ENCODE data around the gene ZBTB39. TPM values are rescaled to one million over a fixed set of nuclear protein-coding genes. Genes with fewer than 3 reads are reported as not detected.

The ZBTB39 gene
- polyA plus RNA-seq, 1 donor from 2014 or later: 6.4 TPM

DNA sequence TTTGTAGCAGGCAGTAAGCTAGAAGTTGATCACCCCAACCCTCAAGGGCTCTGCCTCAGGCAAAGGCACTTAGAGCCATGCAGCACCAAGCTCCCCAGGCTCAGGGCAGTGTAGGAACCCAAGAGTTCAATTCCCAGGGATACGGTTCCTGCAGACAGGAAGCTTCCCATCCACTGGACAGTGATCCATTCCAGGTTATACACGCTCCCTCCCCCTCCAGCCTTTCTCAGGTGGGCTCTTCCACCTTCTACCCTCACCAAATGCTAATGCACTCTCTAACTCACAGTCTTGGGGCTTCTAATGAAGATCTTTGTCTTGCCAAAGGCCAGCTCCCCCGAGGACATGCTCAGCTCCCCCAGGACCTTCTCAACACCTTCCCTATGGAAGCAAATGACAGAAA, 30.9 kb upstream of the ZBTB39 start:
- Histone ChIP-seq H3K27ac (ENCODE audit: low read length) (no peak overlapping the region), H2AFZ (ENCODE audit: low read depth, low read length) (no peak overlapping the region), H3K36me3 (ENCODE audit: insufficient read depth, low read length) (no peaks in the 10 kb centered on the region), H3K9me2 (ENCODE audit: insufficient read depth, low read length) (no peaks in the 10 kb centered on the region), H3F3A (ENCODE audit: insufficient read depth, low read length, poor library complexity, severe bottlenecking) (no peaks in the 10 kb centered on the region), H3K4me3 (ENCODE audit: low read length) (no peak overlapping the region), H3K4me2 (ENCODE audit: low read length) (no peak overlapping the region), H3K79me2 (replicated peaks; ENCODE audit: insufficient read depth, low read length) (no peaks in the 10 kb centered on the region), H3K27me3 (ENCODE audit: insufficient read depth, low read depth, low read length) (no peaks in the 10 kb centered on the region), H3K9ac (ENCODE audit: low read length) (no peak overlapping the region), H3K9me3 (ENCODE audit: low read length) (no peaks in the 10 kb centered on the region), H4K20me1 (ENCODE audit: insufficient read depth) (no peaks in the 10 kb centered on the region)
- no peak for TF ChIP-seq SMC3 (conservative IDR thresholded peaks at IDR 0.05; ENCODE audit: poor library complexity)
- no peak for TF ChIP-seq POLR2AphosphoS5 (IDR thresholded peaks at IDR 0.05)
- TF ChIP-seq RAD21 (conservative IDR thresholded peaks at IDR 0.05): no peak
- TF ChIP-seq TAF1 (IDR thresholded peaks at IDR 0.05; ENCODE audit: low read depth): no peak
- no peak for TF ChIP-seq EZH2 (IDR thresholded peaks at IDR 0.05; ENCODE audit: borderline replicate concordance, insufficient read depth, low read length, poor library complexity, severe bottlenecking)
- TF ChIP-seq MXI1 (conservative IDR thresholded peaks at IDR 0.05; ENCODE audit: poor library complexity, severe bottlenecking): no peak
- TF ChIP-seq, protein P1, sequence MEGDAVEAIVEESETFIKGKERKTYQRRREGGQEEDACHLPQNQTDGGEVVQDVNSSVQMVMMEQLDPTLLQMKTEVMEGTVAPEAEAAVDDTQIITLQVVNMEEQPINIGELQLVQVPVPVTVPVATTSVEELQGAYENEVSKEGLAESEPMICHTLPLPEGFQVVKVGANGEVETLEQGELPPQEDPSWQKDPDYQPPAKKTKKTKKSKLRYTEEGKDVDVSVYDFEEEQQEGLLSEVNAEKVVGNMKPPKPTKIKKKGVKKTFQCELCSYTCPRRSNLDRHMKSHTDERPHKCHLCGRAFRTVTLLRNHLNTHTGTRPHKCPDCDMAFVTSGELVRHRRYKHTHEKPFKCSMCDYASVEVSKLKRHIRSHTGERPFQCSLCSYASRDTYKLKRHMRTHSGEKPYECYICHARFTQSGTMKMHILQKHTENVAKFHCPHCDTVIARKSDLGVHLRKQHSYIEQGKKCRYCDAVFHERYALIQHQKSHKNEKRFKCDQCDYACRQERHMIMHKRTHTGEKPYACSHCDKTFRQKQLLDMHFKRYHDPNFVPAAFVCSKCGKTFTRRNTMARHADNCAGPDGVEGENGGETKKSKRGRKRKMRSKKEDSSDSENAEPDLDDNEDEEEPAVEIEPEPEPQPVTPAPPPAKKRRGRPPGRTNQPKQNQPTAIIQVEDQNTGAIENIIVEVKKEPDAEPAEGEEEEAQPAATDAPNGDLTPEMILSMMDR (IDR thresholded peaks at IDR 0.05; ENCODE audit: poor library complexity, severe bottlenecking): no peak
- TF ChIP-seq, protein P2, sequence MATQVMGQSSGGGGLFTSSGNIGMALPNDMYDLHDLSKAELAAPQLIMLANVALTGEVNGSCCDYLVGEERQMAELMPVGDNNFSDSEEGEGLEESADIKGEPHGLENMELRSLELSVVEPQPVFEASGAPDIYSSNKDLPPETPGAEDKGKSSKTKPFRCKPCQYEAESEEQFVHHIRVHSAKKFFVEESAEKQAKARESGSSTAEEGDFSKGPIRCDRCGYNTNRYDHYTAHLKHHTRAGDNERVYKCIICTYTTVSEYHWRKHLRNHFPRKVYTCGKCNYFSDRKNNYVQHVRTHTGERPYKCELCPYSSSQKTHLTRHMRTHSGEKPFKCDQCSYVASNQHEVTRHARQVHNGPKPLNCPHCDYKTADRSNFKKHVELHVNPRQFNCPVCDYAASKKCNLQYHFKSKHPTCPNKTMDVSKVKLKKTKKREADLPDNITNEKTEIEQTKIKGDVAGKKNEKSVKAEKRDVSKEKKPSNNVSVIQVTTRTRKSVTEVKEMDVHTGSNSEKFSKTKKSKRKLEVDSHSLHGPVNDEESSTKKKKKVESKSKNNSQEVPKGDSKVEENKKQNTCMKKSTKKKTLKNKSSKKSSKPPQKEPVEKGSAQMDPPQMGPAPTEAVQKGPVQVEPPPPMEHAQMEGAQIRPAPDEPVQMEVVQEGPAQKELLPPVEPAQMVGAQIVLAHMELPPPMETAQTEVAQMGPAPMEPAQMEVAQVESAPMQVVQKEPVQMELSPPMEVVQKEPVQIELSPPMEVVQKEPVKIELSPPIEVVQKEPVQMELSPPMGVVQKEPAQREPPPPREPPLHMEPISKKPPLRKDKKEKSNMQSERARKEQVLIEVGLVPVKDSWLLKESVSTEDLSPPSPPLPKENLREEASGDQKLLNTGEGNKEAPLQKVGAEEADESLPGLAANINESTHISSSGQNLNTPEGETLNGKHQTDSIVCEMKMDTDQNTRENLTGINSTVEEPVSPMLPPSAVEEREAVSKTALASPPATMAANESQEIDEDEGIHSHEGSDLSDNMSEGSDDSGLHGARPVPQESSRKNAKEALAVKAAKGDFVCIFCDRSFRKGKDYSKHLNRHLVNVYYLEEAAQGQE (IDR thresholded peaks at IDR 0.05; ENCODE audit: borderline replicate concordance): no peak
- no peak for TF ChIP-seq EP300 (conservative IDR thresholded peaks at IDR 0.05; ENCODE audit: poor library complexity, severe bottlenecking)

DNA sequence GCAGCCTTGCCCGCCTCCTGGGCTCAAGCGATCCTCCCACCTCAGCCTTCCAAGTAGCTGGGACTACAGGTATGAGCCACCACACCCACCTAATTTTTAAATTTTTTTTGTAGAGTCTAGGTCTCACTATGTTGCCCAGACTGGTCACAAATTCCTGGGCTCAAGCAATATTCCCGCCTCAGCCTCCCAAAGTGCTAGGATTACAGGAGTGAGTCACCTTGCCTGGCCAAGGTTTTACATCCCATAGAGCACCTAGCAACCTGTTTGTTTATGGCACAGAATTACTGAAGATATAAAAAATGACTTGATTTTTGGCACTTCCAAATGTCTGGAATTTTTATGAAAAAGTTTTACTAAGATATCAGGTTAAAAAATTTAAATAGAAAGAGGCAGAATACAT, 27.1 kb upstream of the ZBTB39 start:
- H3K79me2 ChIP-seq (replicated peaks; ENCODE audit: insufficient read depth, low read length): no peaks in the 10 kb centered on the region
- no peak overlapping the region for H2AFZ ChIP-seq (ENCODE audit: low read depth, low read length)
- H4K20me1 ChIP-seq (ENCODE audit: insufficient read depth): no peaks in the 10 kb centered on the region
- H3K4me2 ChIP-seq (ENCODE audit: low read length): no peak overlapping the region
- H3K9me3 ChIP-seq (ENCODE audit: low read length): no peaks in the 10 kb centered on the region
- H3K4me3 ChIP-seq (ENCODE audit: low read length): no peak overlapping the region
- H3K27me3 ChIP-seq (ENCODE audit: insufficient read depth, low read depth, low read length): no peaks in the 10 kb centered on the region
- TF ChIP-seq RAD21 (conservative IDR thresholded peaks at IDR 0.05) (no peak), EP300 (conservative IDR thresholded peaks at IDR 0.05; ENCODE audit: poor library complexity, severe bottlenecking) (no peak)
- H3K9me2 ChIP-seq (ENCODE audit: insufficient read depth, low read length): no peaks in the 10 kb centered on the region
- no peaks in the 10 kb centered on the region for H3F3A ChIP-seq (ENCODE audit: insufficient read depth, low read length, poor library complexity, severe bottlenecking)
- H3K27ac ChIP-seq (ENCODE audit: low read length): no peak overlapping the region
- H3K36me3 ChIP-seq (ENCODE audit: insufficient read depth, low read length): no peaks in the 10 kb centered on the region
- no peak overlapping the region for H3K9ac ChIP-seq (ENCODE audit: low read length)

DNA sequence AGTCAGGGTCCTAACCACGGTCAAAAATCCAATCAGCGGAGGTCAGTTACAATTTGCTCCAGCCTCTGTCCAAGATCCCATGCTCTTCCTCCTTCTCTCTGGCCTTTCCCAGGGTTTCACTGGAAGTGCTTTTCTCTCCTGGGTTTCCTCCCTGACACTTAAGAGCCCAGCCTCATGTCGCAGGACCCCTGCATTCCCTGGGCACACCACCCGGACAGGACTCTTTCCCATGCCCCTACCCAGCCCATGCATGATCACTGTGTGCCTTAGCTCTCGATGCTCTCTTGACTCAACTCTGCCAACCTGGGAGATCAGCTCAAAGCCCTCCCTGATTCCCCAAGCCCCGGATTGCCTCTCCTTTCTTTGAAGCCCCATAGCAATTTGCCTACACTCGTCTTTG, 25.4 kb upstream of the ZBTB39 start:
- no peak overlapping the region for H3K27ac ChIP-seq (ENCODE audit: low read length)
- H3K4me2 ChIP-seq (ENCODE audit: low read length): no peak overlapping the region
- H3K27me3 ChIP-seq (ENCODE audit: insufficient read depth, low read depth, low read length): no peaks in the 10 kb centered on the region
- no peaks in the 10 kb centered on the region for H3K9me3 ChIP-seq (ENCODE audit: low read length)
- no peaks in the 10 kb centered on the region for H3K79me2 ChIP-seq (replicated peaks; ENCODE audit: insufficient read depth, low read length)
- no peak overlapping the region for H2AFZ ChIP-seq (ENCODE audit: low read depth, low read length)
- H4K20me1 ChIP-seq (ENCODE audit: insufficient read depth): no peaks in the 10 kb centered on the region
- H3K9me2 ChIP-seq (ENCODE audit: insufficient read depth, low read length): no peaks in the 10 kb centered on the region
- H3K36me3 ChIP-seq (ENCODE audit: insufficient read depth, low read length): no peaks in the 10 kb centered on the region
- no peak for TF ChIP-seq EZH2 (IDR thresholded peaks at IDR 0.05; ENCODE audit: borderline replicate concordance, insufficient read depth, low read length, poor library complexity, severe bottlenecking)
- no peak for TF ChIP-seq TAF1 (IDR thresholded peaks at IDR 0.05; ENCODE audit: low read depth)
- TF ChIP-seq, protein P2 (IDR thresholded peaks at IDR 0.05; ENCODE audit: borderline replicate concordance): no peak
- TF ChIP-seq POLR2AphosphoS5 (IDR thresholded peaks at IDR 0.05): no peak
- TF ChIP-seq MXI1 (conservative IDR thresholded peaks at IDR 0.05; ENCODE audit: poor library complexity, severe bottlenecking): no peak
- TF ChIP-seq, protein P1 (IDR thresholded peaks at IDR 0.05; ENCODE audit: poor library complexity, severe bottlenecking): no peak
- no peak for TF ChIP-seq SMC3 (conservative IDR thresholded peaks at IDR 0.05; ENCODE audit: poor library complexity)
- no peak for TF ChIP-seq RAD21 (conservative IDR thresholded peaks at IDR 0.05)
- TF ChIP-seq EP300 (conservative IDR thresholded peaks at IDR 0.05; ENCODE audit: poor library complexity, severe bottlenecking): no peak
- H3K9ac ChIP-seq (ENCODE audit: low read length): no peak overlapping the region
- H3K4me3 ChIP-seq (ENCODE audit: low read length): no peak overlapping the region
- H3F3A ChIP-seq (ENCODE audit: insufficient read depth, low read length, poor library complexity, severe bottlenecking): no peaks in the 10 kb centered on the region
